NB4 (cell line): ENCODE results near the gene MCTP2.

Experiments used
- CTCF ChIP-seq: IDR thresholded peaks from one replicate; pipeline ENCODE4 v1.5.1; 2012; ENCODE audit warnings: low read depth, low read length
- MAX ChIP-seq: IDR thresholded peaks from 2 replicates; pipeline ENCODE4 v1.6.1; 2011; ENCODE audit warnings: low read depth, low read length
- MYC ChIP-seq: IDR thresholded peaks from 2 replicates; pipeline ENCODE4 v1.6.1; 2011; ENCODE audit warnings: low read depth, low read length
- POLR2A ChIP-seq: IDR thresholded peaks from 2 replicates; pipeline ENCODE4 v1.6.1; 2011; ENCODE audit warnings: mild to moderate bottlenecking; ENCODE audit not compliant: insufficient read length; ENCODE audit errors: extremely low read depth

- no peak for TF ChIP-seq CTCF
- TF ChIP-seq POLR2A, result no peak
- TF ChIP-seq MAX, result no peak
- TF ChIP-seq MYC, result no peak
These were observed 75.6 kb downstream of the MCTP2 start for GRCh38 chr15:94306700-94307650.
